H1 (cell line): ENCODE measurements around the gene PTPN3. TPM values are rescaled to one million over a fixed set of nuclear protein-coding genes. Genes with fewer than 3 reads are reported as not detected.
"Not testable (repeated sequence)": the region's sequence is repeated elsewhere in the genome, so short reads cannot be mapped to it uniquely, and the experiment has no call there.

Experiments
- CTCF ChIA-PET: fragments of 300-600 bp; sonication (Branson Sonifier 250); formaldehyde crosslinking; loops from one replicate; lab custom pipeline; 2021; ENCODE audit not compliant: partially characterized antibody; lab: Charles Lee
- POLR2A ChIA-PET: fragments of 300-600 bp; sonication (Branson Sonifier 250); formaldehyde crosslinking; loops from one replicate; lab custom pipeline; 2021; ENCODE audit warnings: inconsistent platforms; ENCODE audit not compliant: partially characterized antibody; lab: Charles Lee
- DNase-seq, 2 experiments: peaks; one replicate each; pipeline versions ENCODE4 v3.0.0 to v3.0.0-alpha.2; 2010 to 2022; ENCODE audit warnings: low spot score in 2 of 2, low read depth in 1 of 2, mixed read lengths in 1 of 2
- FAIRE-seq: peaks from 2 replicates; lab custom pipeline; 2011; peaks lifted over from hg19 to GRCh38; lab: Jason Lieb, UNC
- H2AFZ ChIP-seq: 2 replicates; pipeline ENCODE4 v1.8.1; 2012; ENCODE audit warnings: low read length, inconsistent platforms
- H2AK5ac ChIP-seq: 2 replicates; pipeline ENCODE4 v1.6.1; 2013; ENCODE audit warnings: low read depth, low read length
- H2BK120ac ChIP-seq: replicated peaks from 2 replicates; pipeline ENCODE3; 2013; ENCODE audit warnings: low read depth, low read length, inconsistent platforms
- H2BK12ac ChIP-seq: 2 replicates; pipeline ENCODE4 v1.6.1; 2013; ENCODE audit warnings: low read depth, low read length
- H2BK15ac ChIP-seq: 2 replicates; pipeline ENCODE4 v1.6.1; 2013; ENCODE audit warnings: low read length
- H2BK20ac ChIP-seq: 2 replicates; pipeline ENCODE4 v1.6.1; 2013; ENCODE audit warnings: low read length
- H2BK5ac ChIP-seq: 2 replicates; pipeline ENCODE4 v1.6.1; 2013; ENCODE audit warnings: low read depth, low read length
- H3K14ac ChIP-seq: 2 replicates; pipeline ENCODE4 v1.6.1; 2013; ENCODE audit warnings: inconsistent platforms; ENCODE audit not compliant: insufficient read length
- H3K18ac ChIP-seq: 2 replicates; pipeline ENCODE4 v1.6.1; 2013; ENCODE audit warnings: low read length; ENCODE audit errors: extremely low read depth
- H3K23ac ChIP-seq: 2 replicates; pipeline ENCODE4 v1.6.1; 2013; ENCODE audit warnings: inconsistent platforms; ENCODE audit not compliant: insufficient read length
- H3K23me2 ChIP-seq: 2 replicates; pipeline ENCODE4 v1.6.1; 2013; ENCODE audit warnings: low read depth, low read length
- H3K27ac ChIP-seq: 2 replicates; pipeline ENCODE4 v1.6.1; 2011; ENCODE audit warnings: low read depth, low read length, inconsistent platforms
- H3K27me3 ChIP-seq, 4 experiments: replicated peaks in 1 of 4; 1 replicate in 1 of 4; 2 replicates in 3 of 4; pipeline versions ENCODE4 v1.6.1 to v1.8.1; 2011 to 2013; ENCODE audit warnings: low read length in 3 of 4, mild to moderate bottlenecking in 3 of 4, inconsistent platforms in 2 of 4, mixed read lengths in 2 of 4, moderate library complexity in 1 of 4; ENCODE audit not compliant: control insufficient read depth in 3 of 4, insufficient read depth in 3 of 4; ENCODE audit errors: extremely low read depth in 1 of 4
- H3K36me3 ChIP-seq, 4 experiments: 2 replicates each; pipeline versions ENCODE4 v1.6.1 to v1.8.1; 2011 to 2013; ENCODE audit warnings: mild to moderate bottlenecking in 4 of 4, low read length in 3 of 4, moderate library complexity in 2 of 4, control low read depth in 1 of 4, inconsistent platforms in 1 of 4; ENCODE audit not compliant: insufficient read depth in 4 of 4, control insufficient read depth in 2 of 4
- H3K4ac ChIP-seq: replicated peaks from 2 replicates; pipeline ENCODE3; 2013; ENCODE audit warnings: low read length, low read depth, mixed read lengths, inconsistent platforms; ENCODE audit not compliant: insufficient read length
- H3K4me1 ChIP-seq, 4 experiments: replicated peaks in 1 of 4; 1 replicate in 1 of 4; 2 replicates in 3 of 4; pipeline versions ENCODE4 v1.6.1 to v1.8.1; 2011 to 2013; ENCODE audit warnings: low read length in 3 of 4, inconsistent platforms in 2 of 4, mixed read lengths in 1 of 4; ENCODE audit not compliant: insufficient read depth in 4 of 4, control insufficient read depth in 3 of 4
- H3K4me2 ChIP-seq, 2 experiments: 2 replicates each; pipeline versions ENCODE4 v1.6.1 to v1.8.1; 2011 to 2013; ENCODE audit warnings: low read depth in 2 of 2, low read length in 2 of 2, control low read depth in 1 of 2, inconsistent platforms in 1 of 2, mild to moderate bottlenecking in 1 of 2; ENCODE audit not compliant: insufficient read depth in 1 of 2
- H3K4me3 ChIP-seq, 4 experiments: fragments of 200-600, 300-600 bp in 1 of 4; sonication (generic), shearing (Covaris generic), sonication (Bioruptor Twin) in 1 of 4; 2 replicates each; pipeline versions ENCODE4 v1.5.1 to v1.8.1; 2011 to 2016; ENCODE audit warnings: low read length in 4 of 4, low read depth in 3 of 4, control low read depth in 2 of 4, inconsistent platforms in 2 of 4, mild to moderate bottlenecking in 2 of 4, mixed read lengths in 1 of 4, moderate library complexity in 1 of 4; ENCODE audit not compliant: insufficient read depth in 2 of 4; ENCODE audit errors: extremely low read depth in 1 of 4
- H3K56ac ChIP-seq: replicated peaks from 2 replicates; pipeline ENCODE3; 2013; ENCODE audit warnings: low read depth, mild to moderate bottlenecking, mixed read lengths, low read length, inconsistent platforms; ENCODE audit not compliant: insufficient read length
- H3K79me1 ChIP-seq: 2 replicates; pipeline ENCODE4 v1.6.1; 2013; ENCODE audit warnings: low read depth, low read length, control low read depth
- H3K79me2 ChIP-seq, 2 experiments: 2 replicates each; pipeline versions ENCODE4 v1.6.1 to v1.8.1; 2012 to 2013; ENCODE audit warnings: low read length in 2 of 2, mild to moderate bottlenecking in 2 of 2, inconsistent platforms in 1 of 2; ENCODE audit not compliant: insufficient read depth in 2 of 2, control insufficient read depth in 1 of 2
- H3K9ac ChIP-seq, 4 experiments: replicated peaks in 1 of 4; 1 replicate in 1 of 4; 2 replicates in 3 of 4; pipeline versions ENCODE4 v1.6.1 to v1.8.1; 2011 to 2013; ENCODE audit warnings: low read depth in 3 of 4, low read length in 3 of 4, control low read depth in 2 of 4, mild to moderate bottlenecking in 2 of 4, moderate library complexity in 2 of 4, inconsistent platforms in 1 of 4; ENCODE audit errors: extremely low read depth in 1 of 4
- H3K9me3 ChIP-seq, 2 experiments: 2 replicates each; pipeline versions ENCODE4 v1.6.1 to v1.8.1; 2012 to 2013; ENCODE audit warnings: mild to moderate bottlenecking in 2 of 2, moderate library complexity in 2 of 2, control low read depth in 1 of 2, inconsistent platforms in 1 of 2, low read depth in 1 of 2, low read length in 1 of 2, mixed read lengths in 1 of 2; ENCODE audit not compliant: insufficient read depth in 2 of 2
- H4K20me1 ChIP-seq, 2 experiments: replicated peaks in 1 of 2; 2 replicates each; pipeline versions ENCODE3 to v1.8.1; 2011 to 2013; ENCODE audit warnings: inconsistent platforms in 2 of 2, low read length in 2 of 2, mild to moderate bottlenecking in 1 of 2; ENCODE audit not compliant: insufficient read depth in 2 of 2, control insufficient read depth in 1 of 2
- H4K5ac ChIP-seq: 2 replicates; pipeline ENCODE4 v1.6.1; 2013; ENCODE audit warnings: low read length, low read depth, mixed read lengths, inconsistent platforms; ENCODE audit not compliant: insufficient read length
- H4K8ac ChIP-seq: 2 replicates; pipeline ENCODE4 v1.8.0; 2013; ENCODE audit warnings: mild to moderate bottlenecking, moderate library complexity, low read length, inconsistent platforms; ENCODE audit not compliant: insufficient read depth; ENCODE audit errors: extremely low read depth
- H4K91ac ChIP-seq: replicated peaks from 2 replicates; pipeline ENCODE3; 2013; ENCODE audit warnings: low read length, mixed read lengths, inconsistent platforms; ENCODE audit not compliant: insufficient read length
- EGR1 ChIP-seq: IDR thresholded peaks from 2 replicates; pipeline ENCODE4 v1.6.1; 2011; ENCODE audit warnings: low read depth, low read length, borderline replicate concordance
- KDM1A ChIP-seq: fragments of 200-600, 300-600 bp; sonication (generic); IDR thresholded peaks from 2 replicates; pipeline ENCODE4 v1.7.1; 2016; ENCODE audit warnings: mild to moderate bottlenecking, low read length, borderline replicate concordance
- RXRA ChIP-seq: IDR thresholded peaks from 2 replicates; pipeline ENCODE4 v1.6.1; 2011; ENCODE audit warnings: low read depth, mild to moderate bottlenecking, low read length, moderate library complexity; ENCODE audit not compliant: insufficient read depth
- WGBS, 2 experiments: shearing (Covaris generic) in 1 of 2; methylation state at CpG; one replicate each; pipeline versions ENCODE4 v1.1.6 to v1.1.7; 2013 to 2015; ENCODE audit warnings: low lambda C conversion rate in 2 of 2, mixed read lengths in 2 of 2, inconsistent platforms in 1 of 2, low coverage in 1 of 2, missing lambda C conversion rate in 1 of 2; ENCODE audit not compliant: insufficient replicate concordance in 2 of 2, insufficient coverage in 1 of 2, insufficient read length in 1 of 2; ENCODE audit errors: extremely low coverage in 1 of 2, missing lambda C conversion rate in 1 of 2; 5-methylcytosine and 5-hydroxymethylcytosine counted together
- polyA plus RNA-seq, 7 experiments: library from polyadenylated mRNA; depleted of rRNA in 3 of 7; stranded (reverse) in 5 of 7; unstranded in 2 of 7; fragments of >200 nt in 5 of 7; fragments of 200-250 nt in 2 of 7; gene quantifications; 1 replicate in 5 of 7; 2 replicates in 1 of 7; 4 replicates in 1 of 7; pipeline versions ENCODE4 v1.2.1 to v1.2.3, GENCODE V29; 2011 to 2013; ENCODE audit warnings: missing spikeins in 2 of 7, mixed read lengths in 2 of 7
- total RNA-seq: library from RNA; stranded (reverse); fragmentation: NEBNext Ultra II Directional; extraction: Animal tissue kit (Norgen Biotek cat#: 25700); gene quantifications from 2 replicates; pipeline ENCODE4 v1.2.1, GENCODE V29; 2021

PTPN3 gene
- total and polyA plus RNA-seq, 2 of the 8 experiments (the other 6 are each of a cell fraction or from before 2014, with no cell fraction given), result 2.9 to 3.7 TPM

DNA sequence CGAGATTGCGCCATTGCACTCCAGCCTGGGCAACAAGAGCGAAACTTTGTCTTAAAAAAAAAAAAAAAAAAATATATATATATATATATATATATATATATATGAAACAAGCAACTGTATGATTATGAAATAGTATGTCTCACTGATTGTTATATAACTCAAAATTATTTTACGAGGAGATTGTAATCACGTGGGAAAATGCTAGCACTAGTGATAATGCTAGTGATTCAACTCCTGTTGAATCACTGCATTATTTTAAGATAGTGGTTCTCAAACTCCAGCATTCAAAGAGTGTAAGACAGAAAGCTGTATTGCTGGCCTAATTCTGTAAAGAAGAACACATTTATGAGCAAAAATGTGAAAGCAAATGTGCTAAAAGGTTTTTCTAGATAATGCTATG is 12.4 kb upstream of the PTPN3 start (continued):
- TF ChIP-seq EGR1 (no peak), RXRA (no peak), KDM1A (no peak)
- TF ChIP-seq, all 59 proteins: peak for 0

GRCh38 chr9:109510042-109510441 is 11.9 kb upstream of the PTPN3 start:
- not testable (repeated sequence) for H4K91ac ChIP-seq, H3K9ac ChIP-seq, H3K4me3 ChIP-seq, H2BK120ac ChIP-seq, H3K79me2 ChIP-seq, H3K56ac ChIP-seq, DNase-seq, H3K23ac ChIP-seq, H3K9me3 ChIP-seq, H3K14ac ChIP-seq, H3K36me3 ChIP-seq, H2AK5ac ChIP-seq, H3K27me3 ChIP-seq, FAIRE-seq, H2AFZ ChIP-seq, H3K4me2 ChIP-seq, H3K4ac ChIP-seq, H3K27ac ChIP-seq, H4K8ac ChIP-seq, H2BK12ac ChIP-seq, H3K23me2 ChIP-seq, H2BK15ac ChIP-seq, H4K20me1 ChIP-seq, H2BK20ac ChIP-seq, H4K5ac ChIP-seq, H3K4me1 ChIP-seq, H3K18ac ChIP-seq, H3K79me1 ChIP-seq, H2BK5ac ChIP-seq
- ChIA-PET CTCF (interaction anchor here (0.7 to 1.5 kb wide), 7 partner anchors 9 to 100 kb away, joined by 3 to 8 read pairs (median 3); no protein-coding TSS in a partner anchor), POLR2A (interaction anchor here (0.6 kb wide), 1 partner anchor 9 kb away, joined by 3 read pairs; no protein-coding TSS in a partner anchor)
- WGBS, 2 experiments, result 93% methylated on average over 4 of the region's 4 CpGs; no CpG with 5 or more reads in 1 of the 2 experiments
